Ishikawa (cell line): ENCODE data around the gene GPBP1L1.

ENCODE experiments used
- CEBPB ChIP-seq: IDR thresholded peaks from 2 replicates; pipeline ENCODE4 v1.6.1; 2012
- FOXM1 ChIP-seq: IDR thresholded peaks from 2 replicates; pipeline ENCODE4 v1.6.1; 2012; ENCODE audit warnings: low read depth, borderline replicate concordance
- TEAD4 ChIP-seq: IDR thresholded peaks from 2 replicates; pipeline ENCODE4 v1.6.1; 2012
- TF ChIP-seq, protein P1 (sequence below): IDR thresholded peaks from 2 replicates; pipeline ENCODE4 v1.6.1; 2012

DNA sequence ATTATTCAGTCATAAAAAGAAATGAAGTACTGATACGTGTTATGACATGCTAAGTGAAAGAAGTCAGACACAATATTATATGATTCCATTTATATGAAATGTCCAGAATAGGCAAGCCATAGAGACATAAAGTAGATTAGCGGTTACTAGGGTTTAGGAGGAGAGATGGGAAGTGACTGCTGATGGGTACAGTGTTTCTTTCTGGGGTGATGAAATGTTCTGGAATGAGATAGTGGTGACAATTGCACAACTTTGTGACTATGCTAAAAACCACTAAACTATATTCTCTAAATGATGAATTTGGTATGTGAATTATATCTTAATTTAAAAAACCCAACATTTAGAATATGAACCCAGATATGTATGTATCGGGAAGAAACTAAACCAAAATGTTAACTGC lies 36.5 kb upstream of the GPBP1L1 start:
- no peak for TF ChIP-seq FOXM1
- TF ChIP-seq CEBPB = no peak
- TF ChIP-seq TEAD4 = no peak
- TF ChIP-seq, protein P1, sequence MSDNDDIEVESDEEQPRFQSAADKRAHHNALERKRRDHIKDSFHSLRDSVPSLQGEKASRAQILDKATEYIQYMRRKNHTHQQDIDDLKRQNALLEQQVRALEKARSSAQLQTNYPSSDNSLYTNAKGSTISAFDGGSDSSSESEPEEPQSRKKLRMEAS = no peak
